Calu3 (cell line): ENCODE measurements around the gene SMC4. TPM values are rescaled to one million over a fixed set of nuclear protein-coding genes. Genes with fewer than 3 reads are reported as not detected.

Source experiments
- BruUV-seq: library from RNA; stranded (reverse); fragments of 400-500 nt; replicated peaks from 2 replicates; lab custom pipeline; 2021; lab: Mats Ljungman, UMichigan
- CTCF ChIA-PET: fragments of 300-600 bp; sonication (Branson Sonifier 250); formaldehyde crosslinking; loops from one replicate; lab custom pipeline; 2022; ENCODE audit warnings: antibody characterized with exemption; lab: Charles Lee
- DNase-seq: peaks from one replicate; pipeline ENCODE4 v3.0.0; 2022
- H3K27ac Mint-ChIP-seq: one replicate; pipeline ENCODE4 v1.8.0; 2022; ENCODE audit warnings: mixed read lengths; ENCODE audit not compliant: unreplicated experiment
- H3K27me3 Mint-ChIP-seq: one replicate; pipeline ENCODE4 v1.8.0; 2022; ENCODE audit warnings: mixed read lengths; ENCODE audit not compliant: unreplicated experiment
- H3K36me3 Mint-ChIP-seq: one replicate; pipeline ENCODE4 v1.8.0; 2022; ENCODE audit warnings: mild to moderate bottlenecking, moderate library complexity, mixed read lengths; ENCODE audit not compliant: insufficient read depth, unreplicated experiment
- H3K4me1 Mint-ChIP-seq: one replicate; pipeline ENCODE4 v1.8.0; 2022; ENCODE audit warnings: mild to moderate bottlenecking, low read depth, mixed read lengths; ENCODE audit not compliant: unreplicated experiment
- H3K4me3 Mint-ChIP-seq: one replicate; pipeline ENCODE4 v1.8.0; 2022; ENCODE audit warnings: mild to moderate bottlenecking, low read depth, moderate library complexity, mixed read lengths; ENCODE audit not compliant: unreplicated experiment
- H3K9me3 Mint-ChIP-seq: one replicate; pipeline ENCODE4 v1.8.0; 2022; ENCODE audit warnings: low read depth, mixed read lengths; ENCODE audit not compliant: unreplicated experiment
- CTCF ChIP-seq: fragments of 200-600 bp; IDR thresholded peaks from one replicate; pipeline ENCODE4 v1.8.0; 2022; ENCODE audit warnings: antibody characterized with exemption; ENCODE audit not compliant: unreplicated experiment
- intact Hi-C: fragments of 100-400 bp; cut with micrococcal nuclease; formaldehyde crosslinking; loops from one replicate; pipeline ENCODE4 v1.10.0; 2022; ENCODE audit not compliant: unreplicated experiment
- total RNA-seq: library from RNA; stranded (reverse); gene quantifications from 2 replicates; pipeline ENCODE4 v1.2.3, GENCODE V29; 2022

Gene SMC4
- total RNA-seq, 1 experiment from 2014 or later: 256 TPM

GRCh38 chr3:160390565-160391138 lies 8.8 kb upstream of the SMC4 start:
- no peaks in the 10 kb centered on the region for H3K27me3 Mint-ChIP-seq
- CTCF ChIA-PET: interaction anchor here (0.6 kb wide), 1 partner anchor 827 kb away, joined by 3 read pairs; no protein-coding TSS in a partner anchor

GRCh38 chr3:160392798-160393197 lies 6.7 kb upstream of the SMC4 start:
- intact Hi-C loops: no loop called here
- Mint-ChIP-seq H3K4me3 (no peak overlapping the region), H3K9me3 (no peaks in the 10 kb centered on the region), H3K4me1 (peaks cover 29% of the 10 kb centered on the region), H3K27ac (no peak overlapping the region), H3K27me3 (no peaks in the 10 kb centered on the region), H3K36me3 (no peaks in the 10 kb centered on the region)
- BruUV-seq: no TSS peak
- DNase-seq: no peak
- no peak for TF ChIP-seq CTCF
- CTCF ChIA-PET: no interaction called here

More at GRCh38 chr3:160390565-160391138, 8.8 kb upstream of the SMC4 start:
- TF ChIP-seq CTCF: no peak
- H3K27ac Mint-ChIP-seq: no peak overlapping the region
- no peaks in the 10 kb centered on the region for H3K36me3 Mint-ChIP-seq
- no peak overlapping the region for H3K4me3 Mint-ChIP-seq
- intact Hi-C loops: no loop called here
- DNase-seq: no peak
- BruUV-seq: no TSS peak
- no peaks in the 10 kb centered on the region for H3K9me3 Mint-ChIP-seq
- H3K4me1 Mint-ChIP-seq: peaks cover 16% of the 10 kb centered on the region

- H3K9me3 Mint-ChIP-seq: no peaks in the 10 kb centered on the region
- H3K27ac Mint-ChIP-seq: no peak overlapping the region
- TF ChIP-seq CTCF: no peak
- H3K4me3 Mint-ChIP-seq: no peak overlapping the region
- H3K4me1 Mint-ChIP-seq: peaks cover 28% of the 10 kb centered on the region
- H3K27me3 Mint-ChIP-seq: no peaks in the 10 kb centered on the region
- no TSS peak for BruUV-seq
- intact Hi-C loops: no loop called here
- H3K36me3 Mint-ChIP-seq: peaks cover 6% of the 10 kb centered on the region
- CTCF ChIA-PET: no interaction called here
- no peak for DNase-seq
These were observed 6.0 kb upstream of the SMC4 start for GRCh38 chr3:160393346-160394008.

GRCh38 chr3:160394009-160394392 lies 5.4 kb upstream of the SMC4 start:
- CTCF ChIA-PET: no interaction called here
- H3K27me3 Mint-ChIP-seq: no peaks in the 10 kb centered on the region
- DNase-seq: no peak
- H3K9me3 Mint-ChIP-seq: no peaks in the 10 kb centered on the region
- H3K27ac Mint-ChIP-seq: no peak overlapping the region
- intact Hi-C loops: no loop called here
- H3K4me3 Mint-ChIP-seq: no peak overlapping the region
- peaks cover 11% of the 10 kb centered on the region for H3K36me3 Mint-ChIP-seq
- peaks cover 28% of the 10 kb centered on the region for H3K4me1 Mint-ChIP-seq
- no TSS peak for BruUV-seq
- TF ChIP-seq CTCF: no peak
